ENCODE results near the gene ADAMTSL5.
"Not testable (repeated sequence)": the region's sequence is repeated elsewhere in the genome, so short reads cannot be mapped to it uniquely, and the experiment has no call there.

ADAMTSL5 gene

GRCh38 chr19:1530856-1531255 is 18.0 kb upstream of the ADAMTSL5 start:
- not testable (repeated sequence) for DNase-seq (ENCODE audit: low spot score)

DNA sequence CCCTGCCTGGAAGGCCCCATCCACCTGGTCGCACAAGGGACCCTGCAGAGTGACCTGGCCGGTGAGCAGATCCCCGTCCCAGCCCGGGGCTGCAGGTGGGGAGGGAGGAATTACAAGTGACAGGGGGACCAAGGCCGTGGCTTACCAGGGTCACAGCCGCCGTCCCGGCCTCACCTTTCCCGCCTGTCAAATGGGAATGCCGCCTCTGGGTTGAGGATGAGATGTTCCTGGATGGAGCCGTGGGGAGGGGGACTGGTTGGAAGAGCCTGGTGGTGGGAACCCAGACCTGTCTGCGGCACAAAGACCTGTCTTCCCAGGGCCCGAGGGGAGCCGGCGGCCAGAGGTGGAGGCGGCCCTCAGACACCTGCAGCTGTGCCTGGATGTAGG is 16.6 kb upstream of the ADAMTSL5 start:
- DNase-seq (ENCODE audit: low spot score), result no peak

- no peak for DNase-seq (ENCODE audit: low spot score)
These were observed 16.0 kb upstream of the ADAMTSL5 start for GRCh38 chr19:1528596-1529429.

- DNase-seq (ENCODE audit: low spot score), result no peak
These were observed 15.0 kb upstream of the ADAMTSL5 start for GRCh38 chr19:1527650-1528309.

GRCh38 chr19:1526979-1527649 is 14.3 kb upstream of the ADAMTSL5 start:
- DNase-seq (ENCODE audit: low spot score), result no peak

DNA sequence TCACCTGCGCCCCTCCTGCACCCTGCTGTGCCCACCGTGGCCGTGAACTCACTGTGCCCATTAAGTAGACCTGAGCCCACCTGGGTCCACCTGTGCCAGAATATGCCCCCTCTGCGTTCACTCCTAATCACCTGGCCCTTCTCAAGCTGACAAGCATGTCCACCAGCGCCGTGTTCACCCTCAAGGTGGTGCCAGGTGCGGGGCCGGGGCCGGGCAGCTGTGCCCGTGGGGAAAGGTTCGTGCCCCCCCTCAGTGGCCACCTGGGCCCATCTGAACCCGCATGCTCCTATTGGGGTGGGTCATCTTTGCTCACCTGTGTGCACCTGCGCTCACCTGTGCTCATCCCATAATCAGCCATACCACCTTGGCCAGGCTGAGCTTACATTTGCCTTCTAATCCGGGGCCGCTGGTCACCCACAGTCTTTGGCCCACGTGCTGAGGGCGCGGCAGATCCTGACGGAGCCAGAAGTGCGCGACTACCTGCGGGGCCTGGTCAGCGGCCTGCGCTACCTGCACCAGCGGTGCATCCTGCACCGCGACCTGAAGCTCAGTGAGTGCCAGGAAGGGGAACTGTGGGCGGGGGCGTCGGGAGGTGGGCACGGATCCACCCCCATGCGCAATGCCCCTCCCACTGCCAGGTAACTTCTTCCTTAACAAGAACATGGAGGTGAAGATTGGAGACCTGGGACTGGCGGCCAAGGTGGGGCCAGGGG is 13.4 kb upstream of the ADAMTSL5 start:
- no peak for DNase-seq (ENCODE audit: low spot score)

GRCh38 chr19:1525343-1525742 is 12.5 kb upstream of the ADAMTSL5 start:
- DNase-seq (ENCODE audit: low spot score), result no peak

DNA sequence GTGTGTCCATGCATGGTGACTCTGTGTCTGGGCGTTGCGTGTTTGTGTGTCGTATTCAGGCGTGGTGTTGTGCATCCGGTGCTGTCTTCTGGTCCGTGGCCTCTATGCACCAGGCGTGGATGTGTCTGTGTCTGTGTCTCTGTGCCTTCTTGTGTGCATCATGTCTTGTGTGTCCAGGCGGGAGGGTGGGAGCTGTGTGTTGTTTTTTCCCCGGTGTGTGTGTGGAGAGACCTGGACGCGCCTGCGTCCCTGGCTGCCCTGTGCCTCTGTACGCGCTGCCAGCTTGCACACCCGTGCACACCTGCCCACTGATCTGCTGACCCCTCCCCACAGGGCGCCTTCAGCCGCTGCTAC is 12.1 kb upstream of the ADAMTSL5 start:
- no peak for DNase-seq (ENCODE audit: low spot score)

DNA sequence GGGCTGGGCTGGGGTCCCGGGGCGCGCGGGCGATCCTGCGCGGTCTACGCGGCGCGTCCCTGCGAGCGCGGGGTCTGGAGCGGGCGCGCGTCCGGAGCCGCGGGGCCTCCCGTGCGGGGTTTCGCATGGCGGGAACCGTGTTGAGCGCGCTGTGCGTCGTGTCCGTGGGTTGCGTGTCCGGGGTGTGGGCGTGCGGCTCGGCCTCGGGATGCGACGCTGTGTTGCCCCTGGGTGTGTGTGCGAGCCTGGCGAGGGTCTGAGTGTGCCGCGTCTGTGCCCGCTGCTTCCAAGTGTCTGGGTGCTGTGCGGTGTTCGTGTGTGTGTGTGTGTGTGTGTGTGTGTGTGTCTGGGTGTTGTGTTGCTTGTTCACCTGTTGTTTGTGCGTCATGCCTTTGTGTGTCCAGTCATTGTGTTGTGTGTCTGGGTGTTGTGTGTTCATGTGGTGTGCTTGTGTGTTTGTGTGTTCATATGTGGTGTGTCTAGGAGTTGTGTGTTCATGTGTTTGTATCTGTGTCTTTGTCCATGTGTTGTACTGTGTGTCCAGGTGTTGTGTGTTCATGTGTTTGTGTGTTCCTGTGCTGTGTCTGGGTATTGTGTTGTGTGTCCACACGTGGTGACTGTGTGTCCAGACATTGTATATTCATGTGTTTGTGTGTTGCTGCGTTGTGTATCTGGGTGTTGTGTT is 11.6 kb upstream of the ADAMTSL5 start:
- no peak for DNase-seq (ENCODE audit: low spot score)

DNA sequence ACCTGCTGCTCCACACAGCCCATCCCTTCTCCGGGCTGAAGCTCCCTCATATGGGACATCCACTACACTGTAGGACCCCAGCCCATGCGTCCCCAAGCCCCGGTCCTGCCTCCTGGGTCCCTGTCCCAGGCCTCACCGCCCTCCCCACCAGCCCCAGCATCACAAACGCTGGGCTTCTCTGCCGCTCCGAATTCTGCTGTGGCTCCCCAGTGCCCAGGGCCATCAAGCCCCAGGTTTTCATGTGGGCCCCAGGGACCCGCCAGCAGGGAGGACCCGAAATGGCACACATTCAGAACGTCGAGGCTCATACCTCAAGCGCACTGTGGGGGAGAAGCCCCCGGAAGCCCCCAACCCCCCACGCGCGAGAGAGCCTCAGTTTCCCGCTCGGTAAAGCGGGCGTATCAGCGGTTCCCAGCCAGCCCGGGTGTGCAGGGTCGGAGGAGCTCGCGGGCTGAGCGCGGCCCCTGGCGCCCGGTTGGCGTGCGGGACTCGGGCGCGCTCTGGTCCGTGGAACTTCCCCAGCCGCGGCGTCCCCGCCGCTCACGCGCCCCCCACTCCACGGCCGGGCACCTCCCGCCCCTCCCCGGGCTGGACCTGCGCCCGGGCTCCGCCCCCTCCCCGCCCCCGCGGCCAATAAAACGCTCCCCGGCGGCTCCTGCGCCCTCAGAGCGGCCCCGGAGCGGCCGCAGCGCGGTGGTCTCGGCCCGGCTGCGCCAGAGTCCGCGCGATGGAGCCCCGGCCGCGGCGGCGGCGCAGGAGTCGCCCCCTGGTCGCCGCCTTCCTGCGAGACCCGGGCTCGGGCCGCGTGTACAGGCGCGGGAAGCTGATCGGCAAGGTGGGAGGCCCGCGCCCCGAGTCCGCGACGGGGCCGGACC is 10.8 kb upstream of the ADAMTSL5 start, which contains the start of gene PLK5:
PLK5 (plus strand) TSS at position 666 of the 875 bp plus-strand sequence. CDS start 2,920 bp downstream, outside the sequence.
- DNase-seq (ENCODE audit: low spot score), result no peak

- DNase-seq (ENCODE audit: low spot score), result no peak
These were observed 10.0 kb upstream of the ADAMTSL5 start for GRCh38 chr19:1522838-1523237.

- no peak for DNase-seq (ENCODE audit: low spot score)
These were observed 9.2 kb upstream of the ADAMTSL5 start for GRCh38 chr19:1522061-1522460.

- no peak for DNase-seq (ENCODE audit: low spot score)
These were observed 8.8 kb upstream of the ADAMTSL5 start for GRCh38 chr19:1521636-1522035.

- DNase-seq (ENCODE audit: low spot score), result no peak
These were observed 7.5 kb upstream of the ADAMTSL5 start for GRCh38 chr19:1520203-1520780.

DNA sequence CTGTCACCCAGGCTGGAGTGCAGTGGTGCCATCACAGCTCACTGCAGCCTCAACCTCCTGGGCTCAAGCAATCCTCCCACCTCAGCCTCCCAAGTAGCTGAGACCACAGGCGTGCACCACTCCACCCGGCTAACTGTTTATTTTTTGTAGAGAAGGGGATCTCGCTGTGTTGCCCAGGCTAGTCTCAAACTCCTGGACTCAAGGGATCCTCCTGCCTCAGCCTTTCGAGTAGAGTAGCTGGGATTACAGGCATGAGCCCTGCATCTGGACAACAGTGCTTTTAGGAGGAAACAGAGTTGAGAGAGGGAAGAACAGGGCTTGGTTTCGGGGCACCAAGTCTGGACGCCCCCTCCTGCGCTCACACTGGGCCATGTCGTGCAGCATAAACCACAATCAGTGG is 7.0 kb upstream of the ADAMTSL5 start:
- DNase-seq (ENCODE audit: low spot score), result not testable (repeated sequence)

DNA sequence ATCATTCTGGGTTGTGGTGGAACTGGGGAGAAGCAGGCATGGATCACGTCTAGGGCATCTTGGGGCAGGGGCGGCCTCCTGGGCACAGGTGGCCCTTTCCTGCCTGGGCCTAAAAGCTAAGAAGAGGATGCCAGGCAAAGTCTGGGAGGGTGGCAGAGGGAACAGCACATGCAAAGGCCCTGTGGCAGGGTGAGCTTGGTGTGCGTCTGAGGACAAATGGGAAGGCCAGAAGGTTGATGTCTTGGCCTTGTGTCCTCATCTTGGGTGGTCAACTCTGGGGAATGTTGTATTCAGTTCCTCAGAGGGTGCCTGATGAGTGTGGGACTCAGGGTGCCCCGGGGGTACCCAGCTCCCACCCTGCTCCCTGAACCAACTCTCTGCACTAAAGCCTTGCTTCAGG is 5.7 kb upstream of the ADAMTSL5 start:
- no peak for DNase-seq (ENCODE audit: low spot score)

DNA sequence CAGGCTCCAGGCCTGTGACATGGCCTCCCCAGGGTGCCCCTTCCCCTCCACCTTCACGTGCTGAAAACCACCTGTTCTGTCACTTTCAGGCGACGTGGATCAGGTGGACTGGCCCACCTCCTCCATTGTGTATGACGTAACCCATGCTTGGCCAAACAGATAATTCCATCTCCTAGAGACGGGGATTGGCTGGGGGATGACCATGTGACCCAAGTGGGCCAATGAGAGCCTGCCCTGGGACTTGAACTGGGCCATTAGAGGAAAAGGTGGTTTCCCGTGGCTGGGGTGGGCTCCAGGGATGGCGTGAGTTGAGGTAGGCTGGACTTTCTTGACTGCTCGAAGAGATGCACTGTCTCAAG is 3.6 kb upstream of the ADAMTSL5 start:
- DNase-seq (ENCODE audit: low spot score), result no peak

- no peak for DNase-seq (ENCODE audit: low spot score)
These were observed 2.3 kb upstream of the ADAMTSL5 start for GRCh38 chr19:1514986-1515721.

DNA sequence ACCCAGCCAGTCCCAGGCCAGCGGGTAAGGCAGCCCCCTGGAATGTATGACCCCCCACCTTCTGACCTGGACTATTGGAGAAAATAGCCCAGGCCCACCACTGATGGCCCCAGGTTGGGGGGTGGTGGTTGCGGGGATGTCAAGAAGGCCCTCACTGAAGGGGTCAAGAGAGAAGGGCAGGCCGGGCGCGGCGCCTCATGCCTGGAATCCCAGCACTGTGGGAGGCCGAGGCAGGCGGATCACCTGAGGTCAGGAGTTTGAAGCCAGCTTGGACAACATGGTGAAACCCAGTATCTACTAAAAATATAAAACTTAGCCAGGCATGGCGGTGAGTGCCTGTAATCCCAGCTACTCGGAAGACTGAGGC is 1.5 kb upstream of the ADAMTSL5 start:
- DNase-seq (ENCODE audit: low spot score), result no peak
